Measurements from ENCODE around the gene FAM241B.

Gene FAM241B

DNA sequence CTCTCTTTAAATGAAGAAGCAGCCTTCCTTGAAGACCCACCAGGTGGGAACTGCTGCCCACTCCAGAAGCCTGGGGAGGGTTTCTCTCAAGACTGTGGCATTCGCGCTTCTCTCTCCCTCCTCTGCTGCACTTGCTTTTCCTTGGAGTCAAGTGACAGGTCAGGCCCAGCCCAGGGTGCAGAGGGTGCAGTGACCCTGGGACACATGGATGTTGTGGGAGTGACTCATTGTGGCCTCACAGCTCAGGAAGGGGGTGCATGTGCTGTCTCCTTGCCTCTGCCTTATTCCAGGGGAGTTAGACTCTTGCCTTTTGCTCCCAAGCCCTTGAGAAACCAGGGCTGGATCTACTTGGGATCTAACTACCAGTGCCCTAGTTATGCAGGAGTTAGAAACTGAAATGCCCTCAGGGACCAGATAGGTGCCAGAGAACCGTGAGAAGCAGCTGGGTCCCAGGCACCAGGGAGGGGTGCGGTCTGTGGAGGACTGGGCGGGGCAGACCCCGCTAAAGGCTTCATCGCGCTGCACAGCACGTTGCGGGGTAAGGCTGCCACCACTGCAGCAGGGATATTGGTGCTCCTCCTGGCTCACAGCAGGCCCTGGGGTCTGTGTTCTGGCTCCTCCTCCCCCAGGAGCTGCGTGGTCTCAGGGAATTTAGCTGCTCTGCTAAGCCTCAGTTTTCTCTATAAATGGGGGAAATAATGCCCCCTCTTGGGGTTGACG, 11.4 kb downstream of the FAM241B start:
- TF ChIP-seq SIN3A (IDR thresholded peaks at IDR 0.05; ENCODE audit: borderline replicate concordance, insufficient read depth, low read length): no peak
- TF ChIP-seq TAF1 (IDR thresholded peaks at IDR 0.05; ENCODE audit: borderline replicate concordance, insufficient read depth, low read length): no peak
- no peak for TF ChIP-seq FOXP2 (optimal IDR thresholded peaks at IDR 0.05; ENCODE audit: borderline replicate concordance, extremely low read depth, extremely low read length, insufficient read depth)
- no peak for TF ChIP-seq POLR2AphosphoS5 (IDR thresholded peaks at IDR 0.05; ENCODE audit: low read depth, low read length)
- TF ChIP-seq, protein P1, sequence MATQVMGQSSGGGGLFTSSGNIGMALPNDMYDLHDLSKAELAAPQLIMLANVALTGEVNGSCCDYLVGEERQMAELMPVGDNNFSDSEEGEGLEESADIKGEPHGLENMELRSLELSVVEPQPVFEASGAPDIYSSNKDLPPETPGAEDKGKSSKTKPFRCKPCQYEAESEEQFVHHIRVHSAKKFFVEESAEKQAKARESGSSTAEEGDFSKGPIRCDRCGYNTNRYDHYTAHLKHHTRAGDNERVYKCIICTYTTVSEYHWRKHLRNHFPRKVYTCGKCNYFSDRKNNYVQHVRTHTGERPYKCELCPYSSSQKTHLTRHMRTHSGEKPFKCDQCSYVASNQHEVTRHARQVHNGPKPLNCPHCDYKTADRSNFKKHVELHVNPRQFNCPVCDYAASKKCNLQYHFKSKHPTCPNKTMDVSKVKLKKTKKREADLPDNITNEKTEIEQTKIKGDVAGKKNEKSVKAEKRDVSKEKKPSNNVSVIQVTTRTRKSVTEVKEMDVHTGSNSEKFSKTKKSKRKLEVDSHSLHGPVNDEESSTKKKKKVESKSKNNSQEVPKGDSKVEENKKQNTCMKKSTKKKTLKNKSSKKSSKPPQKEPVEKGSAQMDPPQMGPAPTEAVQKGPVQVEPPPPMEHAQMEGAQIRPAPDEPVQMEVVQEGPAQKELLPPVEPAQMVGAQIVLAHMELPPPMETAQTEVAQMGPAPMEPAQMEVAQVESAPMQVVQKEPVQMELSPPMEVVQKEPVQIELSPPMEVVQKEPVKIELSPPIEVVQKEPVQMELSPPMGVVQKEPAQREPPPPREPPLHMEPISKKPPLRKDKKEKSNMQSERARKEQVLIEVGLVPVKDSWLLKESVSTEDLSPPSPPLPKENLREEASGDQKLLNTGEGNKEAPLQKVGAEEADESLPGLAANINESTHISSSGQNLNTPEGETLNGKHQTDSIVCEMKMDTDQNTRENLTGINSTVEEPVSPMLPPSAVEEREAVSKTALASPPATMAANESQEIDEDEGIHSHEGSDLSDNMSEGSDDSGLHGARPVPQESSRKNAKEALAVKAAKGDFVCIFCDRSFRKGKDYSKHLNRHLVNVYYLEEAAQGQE (IDR thresholded peaks at IDR 0.05; ENCODE audit: insufficient read depth in 1 of 2, low read depth in 2 of 2, low read length in 2 of 2): no peak

DNA sequence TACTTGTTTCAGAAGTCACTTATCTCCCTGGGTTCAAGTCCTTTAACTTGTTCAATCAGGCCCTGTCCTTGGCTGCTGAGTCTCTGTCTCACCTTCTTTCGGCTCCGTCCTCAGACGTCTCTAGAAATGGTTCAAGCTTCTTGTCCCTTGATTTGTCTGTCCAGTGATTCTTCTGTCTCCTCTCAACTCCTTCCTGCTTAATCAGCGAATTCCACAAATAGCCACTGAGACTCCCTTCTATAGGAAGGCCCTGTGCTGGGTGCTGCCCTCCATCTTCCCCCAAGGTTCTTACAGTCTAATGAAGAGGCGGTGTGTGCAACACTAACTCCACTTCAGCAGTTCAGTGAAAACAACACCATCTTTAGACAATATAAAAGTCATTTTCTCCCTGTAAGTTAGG, 12.7 kb downstream of the FAM241B start:
- TF ChIP-seq TAF1 (IDR thresholded peaks at IDR 0.05; ENCODE audit: borderline replicate concordance, insufficient read depth, low read length): no peak
- TF ChIP-seq SIN3A (IDR thresholded peaks at IDR 0.05; ENCODE audit: borderline replicate concordance, insufficient read depth, low read length): no peak
- TF ChIP-seq, protein P1 (IDR thresholded peaks at IDR 0.05; ENCODE audit: insufficient read depth in 1 of 2, low read depth in 2 of 2, low read length in 2 of 2): no peak
- no peak for TF ChIP-seq FOXP2 (optimal IDR thresholded peaks at IDR 0.05; ENCODE audit: borderline replicate concordance, extremely low read depth, extremely low read length, insufficient read depth)
- no peak for TF ChIP-seq POLR2AphosphoS5 (IDR thresholded peaks at IDR 0.05; ENCODE audit: low read depth, low read length)

DNA sequence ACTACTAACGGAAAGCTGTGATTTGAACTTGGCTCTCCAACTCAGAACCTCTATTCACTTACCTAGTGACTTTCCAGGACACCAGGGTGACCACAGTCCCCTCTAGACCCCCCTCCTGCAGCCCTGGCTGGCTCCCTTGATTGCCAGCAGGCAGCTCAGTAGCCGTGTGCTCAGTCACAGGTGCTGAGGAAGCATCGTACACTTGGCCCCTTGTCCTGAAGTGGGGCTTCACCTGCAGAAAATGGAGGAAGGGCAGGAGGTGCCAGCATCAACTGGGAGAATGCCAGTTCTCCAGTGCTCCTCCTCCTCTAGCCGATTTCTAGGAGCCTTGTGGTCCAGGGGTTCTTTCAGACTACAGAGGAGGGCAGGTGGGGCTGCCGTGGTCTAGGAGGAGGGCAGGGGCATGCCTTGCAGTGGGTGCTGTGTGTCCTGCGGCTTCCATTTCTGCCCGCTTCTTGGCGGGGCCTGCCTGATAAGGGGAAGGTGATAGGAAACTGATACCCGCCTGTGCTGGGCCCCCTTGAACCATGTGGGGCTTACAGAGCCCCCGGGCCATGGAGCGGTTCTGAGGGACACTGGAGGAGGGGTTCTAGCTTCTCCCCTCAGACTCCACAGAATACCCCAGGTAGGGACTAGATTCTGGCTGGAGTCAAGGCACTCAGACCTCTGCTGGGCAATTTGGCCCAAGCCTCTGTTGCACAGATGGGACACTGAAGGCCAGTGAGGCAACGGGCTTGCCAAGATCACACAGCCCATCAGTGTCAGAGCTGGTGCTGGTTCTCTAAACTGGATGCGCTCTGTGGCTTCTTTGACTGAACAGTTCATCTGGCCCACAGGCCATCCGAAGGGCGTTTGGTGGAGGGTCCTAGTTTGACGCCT, 14.0 kb downstream of the FAM241B start:
- TF ChIP-seq, protein P1 (IDR thresholded peaks at IDR 0.05; ENCODE audit: insufficient read depth in 1 of 2, low read depth in 2 of 2, low read length in 2 of 2): no peak
- no peak for TF ChIP-seq FOXP2 (optimal IDR thresholded peaks at IDR 0.05; ENCODE audit: borderline replicate concordance, extremely low read depth, extremely low read length, insufficient read depth)

DNA sequence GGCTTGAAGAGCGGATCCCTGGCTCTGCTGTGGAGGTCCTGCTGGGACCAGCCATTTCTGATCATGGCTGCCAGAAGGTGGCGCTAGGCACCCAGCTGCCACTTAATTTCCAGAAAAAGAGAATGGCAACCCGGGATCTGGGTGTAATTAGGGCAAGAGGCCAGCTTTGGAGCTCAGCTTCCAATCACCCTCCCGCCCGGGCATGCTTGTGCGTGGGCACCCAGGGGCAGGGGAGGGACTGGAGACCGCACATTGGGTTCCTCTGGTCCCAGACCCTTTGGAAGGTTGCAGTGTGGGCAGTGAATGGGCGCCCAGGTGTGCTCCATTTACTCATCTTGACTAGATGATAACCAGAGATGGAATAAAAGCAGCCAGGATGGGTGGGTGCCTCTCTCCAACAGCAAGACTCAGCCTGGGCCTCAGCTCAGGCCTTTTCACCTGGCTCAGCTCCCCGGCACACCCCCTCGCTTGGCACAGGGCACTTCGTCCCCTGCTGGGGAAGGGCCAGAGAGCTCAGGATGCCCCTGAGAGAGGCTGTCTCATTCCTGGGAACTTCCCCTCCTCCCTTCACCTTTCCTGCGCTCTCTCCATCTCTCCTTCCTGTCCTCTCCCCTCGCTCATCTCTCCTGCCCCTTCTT, 14.7 kb downstream of the FAM241B start:
- TF ChIP-seq FOXP2 (optimal IDR thresholded peaks at IDR 0.05; ENCODE audit: borderline replicate concordance, extremely low read depth, extremely low read length, insufficient read depth) (no peak), SIN3A (IDR thresholded peaks at IDR 0.05; ENCODE audit: borderline replicate concordance, insufficient read depth, low read length) (no peak), TAF1 (IDR thresholded peaks at IDR 0.05; ENCODE audit: borderline replicate concordance, insufficient read depth, low read length) (no peak)
- TF ChIP-seq, protein P1 (IDR thresholded peaks at IDR 0.05; ENCODE audit: insufficient read depth in 1 of 2, low read depth in 2 of 2, low read length in 2 of 2): no peak
